AG09309 (cell line): ENCODE measurements around the gene MAP3K20.
A peak's percentile ranks its signal among the peaks of the same experiment; 100 is the strongest.

Source experiments
- DNase-seq: peaks from one replicate; pipeline ENCODE4 v3.0.0-alpha.2; 2010; ENCODE audit warnings: low read depth
- H3K4me3 ChIP-seq: 2 replicates; pipeline ENCODE4 v1.5.1; 2011; ENCODE audit warnings: mild to moderate bottlenecking, low read depth, low read length, moderate library complexity; ENCODE audit not compliant: control insufficient read depth
- CTCF ChIP-seq: IDR thresholded peaks from 2 replicates; pipeline ENCODE4 v1.5.1; 2011; ENCODE audit warnings: mild to moderate bottlenecking, low read depth, low read length, inconsistent platforms; ENCODE audit not compliant: insufficient read depth, control insufficient read depth; ENCODE audit errors: missing control alignments

Gene MAP3K20

DNA sequence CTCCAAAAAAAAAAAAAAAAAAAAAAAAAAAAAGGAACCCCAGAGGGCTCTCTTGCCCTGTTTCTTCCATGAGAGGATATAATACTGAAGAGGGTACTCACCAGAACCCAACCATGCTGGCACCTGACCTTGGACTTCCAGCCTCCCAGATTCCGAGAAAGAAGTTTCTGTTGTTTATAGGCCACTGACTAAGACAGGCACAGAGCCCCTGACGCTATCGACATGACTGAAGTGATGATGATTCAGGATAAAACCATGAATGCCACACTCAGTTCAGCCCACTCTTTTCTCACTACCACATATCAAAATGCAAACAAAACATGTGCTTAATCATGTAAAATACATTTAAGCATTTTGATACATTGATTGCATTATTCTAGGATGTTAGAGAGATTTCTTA, 212.9 kb downstream of the MAP3K20 start:
- H3K4me3 ChIP-seq = no peak overlapping the region
- DNase-seq = peak; percentile 31
- no peak for TF ChIP-seq CTCF

DNA sequence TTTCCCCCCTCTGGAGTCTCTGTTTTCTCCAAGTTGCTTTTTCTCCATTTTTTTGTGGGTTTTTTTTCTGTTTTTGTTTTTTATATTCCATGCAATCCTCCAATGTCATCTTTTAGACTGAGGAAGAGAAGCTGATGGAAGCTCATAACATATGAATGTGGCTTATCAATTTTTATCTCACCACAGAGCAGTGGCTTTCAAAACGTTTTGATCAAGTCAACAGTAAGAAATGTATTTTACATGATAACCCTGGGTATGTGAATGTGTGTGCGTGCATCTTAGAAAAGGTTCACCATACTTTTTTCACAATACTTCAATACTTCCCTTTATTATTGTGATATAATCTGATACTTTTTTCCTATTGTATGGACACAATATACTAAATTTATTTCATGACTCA, 214.4 kb downstream of the MAP3K20 start:
- no peak for TF ChIP-seq CTCF
- DNase-seq = peak; percentile 5
- H3K4me3 ChIP-seq = no peak overlapping the region

DNA sequence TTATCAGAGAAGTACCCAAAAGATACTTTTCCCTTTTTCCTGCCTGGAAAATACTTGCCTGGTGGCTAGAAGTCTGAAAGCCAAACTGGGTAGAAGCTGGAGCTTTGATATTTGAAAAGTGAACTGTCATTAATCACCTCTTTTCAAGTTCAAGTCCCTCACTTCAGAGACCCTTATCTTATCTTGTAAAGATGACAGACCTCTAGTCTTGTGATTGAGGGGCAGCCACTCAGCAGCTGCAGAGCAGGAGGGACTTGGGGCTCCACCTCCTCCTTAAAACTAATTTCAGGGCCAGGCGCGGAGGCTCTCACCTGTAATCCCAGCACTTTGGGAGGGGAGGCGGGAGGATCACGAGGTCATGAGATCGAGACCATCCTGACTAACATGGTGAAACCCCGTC, 214.9 kb downstream of the MAP3K20 start:
- no peak for TF ChIP-seq CTCF
- no peak overlapping the region for H3K4me3 ChIP-seq
- DNase-seq = no peak

DNA sequence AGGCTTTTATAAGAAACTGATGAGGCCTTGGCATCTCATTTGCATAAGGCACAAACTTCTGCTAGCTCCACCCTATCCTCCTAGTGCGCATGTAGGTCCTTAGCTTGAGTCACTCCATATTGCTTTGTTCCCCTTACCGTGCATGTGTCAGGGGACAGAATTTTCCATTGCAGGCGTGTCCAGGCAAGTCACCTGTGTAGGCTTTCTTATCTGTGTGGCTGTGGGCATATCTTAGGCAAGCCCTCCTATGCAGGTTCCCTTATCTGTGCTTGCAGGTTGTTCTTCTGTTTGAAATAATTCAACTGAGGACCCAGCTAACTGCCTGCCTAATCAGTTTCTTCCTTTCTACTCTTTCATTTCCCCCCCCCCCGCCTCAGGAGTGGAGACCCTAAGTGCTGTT, 215.8 kb downstream of the MAP3K20 start:
- DNase-seq = no peak
- H3K4me3 ChIP-seq = no peak overlapping the region
- TF ChIP-seq CTCF = no peak

DNA sequence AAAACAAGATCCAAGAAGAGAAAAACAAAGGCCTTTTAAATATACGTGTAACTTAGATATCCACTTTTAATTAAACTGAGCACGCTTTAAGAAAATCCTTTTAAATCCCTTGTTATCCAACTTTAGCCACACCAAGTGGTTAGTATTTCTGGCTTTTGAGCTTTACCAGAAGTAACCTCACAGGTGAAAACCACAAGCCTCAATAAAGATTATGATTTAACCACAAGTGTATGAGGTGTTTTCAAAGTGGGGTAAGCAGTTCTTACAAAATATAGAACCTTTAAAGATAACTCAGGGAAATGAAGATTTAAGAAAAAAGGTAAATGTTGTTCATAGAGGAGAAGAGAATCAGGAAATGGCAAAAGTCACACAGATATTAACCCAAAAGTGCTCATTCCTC, 220.6 kb downstream of the MAP3K20 start:
- no peak for TF ChIP-seq CTCF
- no peak overlapping the region for H3K4me3 ChIP-seq
- DNase-seq = no peak

GRCh38 chr2:173298536-173299097, 223.0 kb downstream of the MAP3K20 start:
- no peak for TF ChIP-seq CTCF
- DNase-seq = no peak
- no peak overlapping the region for H3K4me3 ChIP-seq

- DNase-seq = no peak
- H3K4me3 ChIP-seq = no peak overlapping the region
- TF ChIP-seq CTCF = no peak
Observed at GRCh38 chr2:173299764-173300163, 224.1 kb downstream of the MAP3K20 start.
